HCT116 (cell line): ENCODE data around the gene CLDN1.

Experiments
- CTCF ChIP-seq, 3 experiments: fragments of 200-600 bp in 1 of 3; sonication (generic) in 1 of 3; IDR thresholded peaks in 2 of 3; conservative IDR thresholded peaks in 1 of 3; 2 replicates each; pipeline ENCODE4 v1.5.1; 2012 to 2017; ENCODE audit warnings: low read depth in 2 of 3, low read length in 2 of 3, antibody characterized with exemption in 1 of 3, borderline replicate concordance in 1 of 3, control low read depth in 1 of 3, mild to moderate bottlenecking in 1 of 3, mixed read lengths in 1 of 3, mixed run types in 1 of 3, moderate library complexity in 1 of 3; ENCODE audit not compliant: insufficient read depth in 1 of 3
- EZH2 ChIP-seq: fragments of 200-600 bp; sonication (generic); IDR thresholded peaks from 2 replicates; pipeline ENCODE4 v1.6.1; 2017; ENCODE audit warnings: antibody characterized with exemption, mixed run types
- JUND ChIP-seq: IDR thresholded peaks from 2 replicates; pipeline ENCODE4 v1.6.1; 2012
- POLR2A ChIP-seq: IDR thresholded peaks from 2 replicates; pipeline ENCODE4 v1.7.0; 2011; ENCODE audit warnings: borderline replicate concordance; ENCODE audit not compliant: insufficient read depth, insufficient read length; ENCODE audit errors: extremely low read depth
- POLR2AphosphoS5 ChIP-seq: IDR thresholded peaks from 2 replicates; pipeline ENCODE4 v1.6.1; 2011; ENCODE audit warnings: mild to moderate bottlenecking, low read depth, low read length, moderate library complexity
- RAD21 ChIP-seq: IDR thresholded peaks from 2 replicates; pipeline ENCODE4 v1.6.1; 2012; ENCODE audit warnings: low read depth, mild to moderate bottlenecking
- REST ChIP-seq: IDR thresholded peaks from 2 replicates; pipeline ENCODE4 v1.6.1; 2012; ENCODE audit warnings: low read depth
- SIN3A ChIP-seq: IDR thresholded peaks from 2 replicates; pipeline ENCODE4 v1.6.1; 2012; ENCODE audit warnings: low read depth
- SRF ChIP-seq: IDR thresholded peaks from 2 replicates; pipeline ENCODE4 v1.6.1; 2012; ENCODE audit warnings: low read depth
- YY1 ChIP-seq: IDR thresholded peaks from 2 replicates; pipeline ENCODE4 v1.6.1; 2011; ENCODE audit warnings: low read length, low read depth, moderate library complexity, mild to moderate bottlenecking; ENCODE audit not compliant: insufficient replicate concordance; ENCODE audit errors: extremely low read depth

GRCh38 chr3:190323246-190323626, 990 bp upstream of the CLDN1 start:
- TF ChIP-seq REST (no peak), YY1 (no peak), POLR2A (no peak), EZH2 (no peak), POLR2AphosphoS5 (no peak), RAD21 (no peak), CTCF (IDR thresholded peaks at IDR 0.05 in 2 of 3, conservative IDR thresholded peaks at IDR 0.05 in 1 of 3; ENCODE audit: borderline replicate concordance in 1 of 3, insufficient read depth in 1 of 3, low read depth in 2 of 3, low read length in 2 of 3) (no peak), SIN3A (no peak), SRF (no peak), JUND (no peak)
